Measurements from ENCODE around the gene GRIA2. TPM values are rescaled to one million over a fixed set of nuclear protein-coding genes. Genes with fewer than 3 reads are reported as not detected.

Gene GRIA2
- total RNA-seq, 1 donor from 2014 or later = 0.77 TPM

GRCh38 chr4:157226601-157227000 lies 6.1 kb downstream of the GRIA2 start:
- Mint-ChIP-seq H3K9me3 (ENCODE audit: low read depth) (no peaks in the 10 kb centered on the region), H3K27ac (ENCODE audit: unreplicated experiment) (no peak overlapping the region), H3K27me3 (ENCODE audit: low read depth) (peaks cover 34% of the 10 kb centered on the region)

GRCh38 chr4:157231525-157231924 lies 11.0 kb downstream of the GRIA2 start:
- Mint-ChIP-seq H3K9me3 (ENCODE audit: low read depth) (no peaks in the 10 kb centered on the region), H3K36me3 (ENCODE audit: low read depth) (no peaks in the 10 kb centered on the region), H3K4me3 (ENCODE audit: unreplicated experiment) (no peak overlapping the region), H3K4me1 (ENCODE audit: low read depth) (no peaks in the 10 kb centered on the region), H3K27me3 (ENCODE audit: low read depth) (peaks cover 24% of the 10 kb centered on the region), H3K27ac (ENCODE audit: unreplicated experiment) (no peak overlapping the region)
- TF ChIP-seq CTCF (IDR thresholded peaks at IDR 0.05) = no peak
- no peak for DNase-seq (ENCODE audit: low spot score)

More at GRCh38 chr4:157226601-157227000, 6.1 kb downstream of the GRIA2 start:
- Mint-ChIP-seq H3K36me3 (ENCODE audit: low read depth) (no peaks in the 10 kb centered on the region), H3K4me1 (ENCODE audit: low read depth) (peaks cover 13% of the 10 kb centered on the region), H3K4me3 (ENCODE audit: unreplicated experiment) (no peak overlapping the region)
- TF ChIP-seq CTCF (IDR thresholded peaks at IDR 0.05) = no peak
- no peak for DNase-seq (ENCODE audit: low spot score)

- H3K4me1 Mint-ChIP-seq (ENCODE audit: low read depth) = no peaks in the 10 kb centered on the region
- H3K27ac Mint-ChIP-seq (ENCODE audit: unreplicated experiment) = no peak overlapping the region
- H3K36me3 Mint-ChIP-seq (ENCODE audit: low read depth) = no peaks in the 10 kb centered on the region
- DNase-seq (ENCODE audit: low spot score) = no peak
- no peaks in the 10 kb centered on the region for H3K9me3 Mint-ChIP-seq (ENCODE audit: low read depth)
- TF ChIP-seq CTCF (IDR thresholded peaks at IDR 0.05) = no peak
- H3K4me3 Mint-ChIP-seq (ENCODE audit: unreplicated experiment) = no peak overlapping the region
- H3K27me3 Mint-ChIP-seq (ENCODE audit: low read depth) = peaks cover 18% of the 10 kb centered on the region
Observed at GRCh38 chr4:157242871-157243270, 22.3 kb downstream of the GRIA2 start.

GRCh38 chr4:157244348-157244747 lies 23.8 kb downstream of the GRIA2 start:
- Mint-ChIP-seq H3K27me3 (ENCODE audit: low read depth) (peaks cover 18% of the 10 kb centered on the region), H3K4me3 (ENCODE audit: unreplicated experiment) (no peak overlapping the region), H3K4me1 (ENCODE audit: low read depth) (no peaks in the 10 kb centered on the region), H3K36me3 (ENCODE audit: low read depth) (no peaks in the 10 kb centered on the region), H3K9me3 (ENCODE audit: low read depth) (no peaks in the 10 kb centered on the region), H3K27ac (ENCODE audit: unreplicated experiment) (no peak overlapping the region)
- DNase-seq (ENCODE audit: low spot score) = no peak
- TF ChIP-seq CTCF (IDR thresholded peaks at IDR 0.05) = no peak

GRCh38 chr4:157245351-157245750 lies 24.8 kb downstream of the GRIA2 start:
- peaks cover 18% of the 10 kb centered on the region for H3K27me3 Mint-ChIP-seq (ENCODE audit: low read depth)
- H3K36me3 Mint-ChIP-seq (ENCODE audit: low read depth) = no peaks in the 10 kb centered on the region
- no peaks in the 10 kb centered on the region for H3K9me3 Mint-ChIP-seq (ENCODE audit: low read depth)

More at GRCh38 chr4:157245351-157245750, 24.8 kb downstream of the GRIA2 start:
- no peak overlapping the region for H3K4me3 Mint-ChIP-seq (ENCODE audit: unreplicated experiment)
- H3K27ac Mint-ChIP-seq (ENCODE audit: unreplicated experiment) = no peak overlapping the region
- TF ChIP-seq CTCF (IDR thresholded peaks at IDR 0.05) = no peak
- DNase-seq (ENCODE audit: low spot score) = no peak
- no peaks in the 10 kb centered on the region for H3K4me1 Mint-ChIP-seq (ENCODE audit: low read depth)

Measured in chondrocyte (in vitro differentiated cells).